ENCODE results near the gene FKBP15. TPM values are rescaled to one million over a fixed set of nuclear protein-coding genes. Genes with fewer than 3 reads are reported as not detected.

Gene FKBP15
- polyA plus RNA-seq, 1 of the 3 experiments (the other 2 are of a cell fraction) = 13.9 TPM

GRCh38 chr9:113245894-113246293 lies 24.8 kb upstream of the FKBP15 start:
- DNase-seq = no peak
- H3K4me3 ChIP-seq (ENCODE audit: low read depth in 2 of 2, low read length in 1 of 2) = no peak overlapping the region
- ChIA-PET POLR2A (no interaction called here), CTCF (no interaction called here)
- 90% methylated on average over 4 of the region's 4 CpGs for WGBS (ENCODE audit: low lambda C conversion rate)
- H3K9me2 ChIP-seq = no peaks in the 10 kb centered on the region
- H3K4me1 ChIP-seq (ENCODE audit: control insufficient read depth in 1 of 2, insufficient read depth in 2 of 2, low read depth in 1 of 2, low read length in 1 of 2) = no peaks in the 10 kb centered on the region; a peak in 1 of 4 replicates
- 0 out of 2 replicates have a peak, but pooled peaks cover 3% of the 10 kb centered on the region for H3K79me2 ChIP-seq (ENCODE audit: insufficient read depth)
- TF ChIP-seq FOXJ3 (CRISPR knock-in tag; IDR thresholded peaks at IDR 0.05) (no peak), RAD21 (IDR thresholded peaks at IDR 0.05; ENCODE audit: low read length) (no peak), MXI1 (IDR thresholded peaks at IDR 0.05; ENCODE audit: low read depth, low read length) (no peak), RCOR1 (IDR thresholded peaks at IDR 0.05; ENCODE audit: low read length) (no peak), GATA2 (CRISPR knock-in tag; IDR thresholded peaks at IDR 0.05) (no peak), POLR2AphosphoS5 (IDR thresholded peaks at IDR 0.05; ENCODE audit: low read depth, low read length) (no peak), NFIC (IDR thresholded peaks at IDR 0.05; ENCODE audit: borderline replicate concordance) (no peak), REST (IDR thresholded peaks at IDR 0.05; ENCODE audit: low read depth, low read length) (no peak), TAF1 (IDR thresholded peaks at IDR 0.05; ENCODE audit: borderline replicate concordance, low read depth, low read length) (no peak), NRF1 (IDR thresholded peaks at IDR 0.05; ENCODE audit: low read depth, low read length) (no peak), RFX5 (IDR thresholded peaks at IDR 0.05; ENCODE audit: low read length) (no peak), SMC3 (IDR thresholded peaks at IDR 0.05; ENCODE audit: low read depth, low read length) (no peak), TCF12 (IDR thresholded peaks at IDR 0.05) (no peak), SIN3A (IDR thresholded peaks at IDR 0.05; ENCODE audit: borderline replicate concordance, low read depth, low read length) (no peak)
- TF ChIP-seq, protein P1, sequence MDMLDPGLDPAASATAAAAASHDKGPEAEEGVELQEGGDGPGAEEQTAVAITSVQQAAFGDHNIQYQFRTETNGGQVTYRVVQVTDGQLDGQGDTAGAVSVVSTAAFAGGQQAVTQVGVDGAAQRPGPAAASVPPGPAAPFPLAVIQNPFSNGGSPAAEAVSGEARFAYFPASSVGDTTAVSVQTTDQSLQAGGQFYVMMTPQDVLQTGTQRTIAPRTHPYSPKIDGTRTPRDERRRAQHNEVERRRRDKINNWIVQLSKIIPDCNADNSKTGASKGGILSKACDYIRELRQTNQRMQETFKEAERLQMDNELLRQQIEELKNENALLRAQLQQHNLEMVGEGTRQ (IDR thresholded peaks at IDR 0.05; ENCODE audit: borderline replicate concordance, low read depth, low read length) = no peak
- TF ChIP-seq, protein P2, sequence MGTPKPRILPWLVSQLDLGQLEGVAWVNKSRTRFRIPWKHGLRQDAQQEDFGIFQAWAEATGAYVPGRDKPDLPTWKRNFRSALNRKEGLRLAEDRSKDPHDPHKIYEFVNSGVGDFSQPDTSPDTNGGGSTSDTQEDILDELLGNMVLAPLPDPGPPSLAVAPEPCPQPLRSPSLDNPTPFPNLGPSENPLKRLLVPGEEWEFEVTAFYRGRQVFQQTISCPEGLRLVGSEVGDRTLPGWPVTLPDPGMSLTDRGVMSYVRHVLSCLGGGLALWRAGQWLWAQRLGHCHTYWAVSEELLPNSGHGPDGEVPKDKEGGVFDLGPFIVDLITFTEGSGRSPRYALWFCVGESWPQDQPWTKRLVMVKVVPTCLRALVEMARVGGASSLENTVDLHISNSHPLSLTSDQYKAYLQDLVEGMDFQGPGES (IDR thresholded peaks at IDR 0.05; ENCODE audit: low read depth, low read length) = no peak
- TF ChIP-seq, protein P3, sequence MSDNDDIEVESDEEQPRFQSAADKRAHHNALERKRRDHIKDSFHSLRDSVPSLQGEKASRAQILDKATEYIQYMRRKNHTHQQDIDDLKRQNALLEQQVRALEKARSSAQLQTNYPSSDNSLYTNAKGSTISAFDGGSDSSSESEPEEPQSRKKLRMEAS (IDR thresholded peaks at IDR 0.05; ENCODE audit: low read depth) = no peak
- no peaks in the 10 kb centered on the region for H3K27me3 ChIP-seq (ENCODE audit: insufficient read depth)
- no peaks in the 10 kb centered on the region for H3K9me3 ChIP-seq
- no peaks in the 10 kb centered on the region for H4K20me1 ChIP-seq (ENCODE audit: insufficient read depth)
- H2AFZ ChIP-seq (ENCODE audit: low read depth) = no peak overlapping the region
- H3K9ac ChIP-seq = no peak overlapping the region
- H3F3A ChIP-seq (replicated peaks; ENCODE audit: insufficient read depth) = no peaks in the 10 kb centered on the region
- H3K4me2 ChIP-seq = no peak overlapping the region
- H3K27ac ChIP-seq (ENCODE audit: low read depth in 2 of 2, low read length in 1 of 2) = no peak overlapping the region
- H3K36me3 ChIP-seq (replicated peaks in 1 of 2; ENCODE audit: control insufficient read depth in 1 of 2, insufficient read depth in 2 of 2, low read length in 1 of 2) = peaks cover 0 to 8% of the 10 kb centered on the region in 2 experiments

All from SK-N-SH (cell line).